Keratinocyte (primary cell): ENCODE data around the gene ATP6V0B. TPM values are rescaled to one million over a fixed set of nuclear protein-coding genes. Genes with fewer than 3 reads are reported as not detected.

ENCODE experiments used
- DNase-seq: peaks from one replicate; pipeline ENCODE4 v3.0.0-alpha.2; 2011; ENCODE audit warnings: low read depth, missing footprints, low spot score
- FAIRE-seq: peaks from 2 replicates; lab custom pipeline; 2011; peaks lifted over from hg19 to GRCh38; lab: Jason Lieb, UNC
- H2AFZ ChIP-seq: 2 replicates; pipeline ENCODE4 v1.6.0; 2012; ENCODE audit warnings: low read length, control low read depth, inconsistent platforms; ENCODE audit not compliant: control insufficient read depth
- H3K27ac ChIP-seq: 2 replicates; pipeline ENCODE4 v1.5.1; 2011; ENCODE audit warnings: low read length; ENCODE audit not compliant: control insufficient read depth, insufficient read depth
- H3K27me3 ChIP-seq: 3 replicates; pipeline ENCODE4 v1.6.0; 2011; ENCODE audit warnings: low read length; ENCODE audit not compliant: control insufficient read depth, insufficient read depth; ENCODE audit errors: extremely low read depth
- H3K36me3 ChIP-seq, 2 experiments: 2 replicates in 1 of 2; 3 replicates in 1 of 2; pipeline ENCODE4 v1.5.1; 2011; ENCODE audit warnings: low read length in 2 of 2, mild to moderate bottlenecking in 1 of 2; ENCODE audit not compliant: control insufficient read depth in 2 of 2, insufficient read depth in 2 of 2; ENCODE audit errors: extremely low read depth in 1 of 2
- H3K4me1 ChIP-seq: 3 replicates; pipeline ENCODE4 v1.5.1; 2011; ENCODE audit warnings: low read length; ENCODE audit not compliant: control insufficient read depth, insufficient read depth; ENCODE audit errors: extremely low read depth
- H3K4me2 ChIP-seq: 3 replicates; pipeline ENCODE4 v1.6.0; 2011; ENCODE audit warnings: low read depth, low read length; ENCODE audit not compliant: control insufficient read depth, insufficient read depth; ENCODE audit errors: extremely low read depth
- H3K4me3 ChIP-seq, 3 experiments: fragments of 200-600 bp in 1 of 3; sonication (generic) in 1 of 3; 2 replicates in 2 of 3; 3 replicates in 1 of 3; pipeline ENCODE4 v1.5.1; 2011 to 2016; ENCODE audit warnings: low read length in 3 of 3, mild to moderate bottlenecking in 3 of 3, control low read depth in 2 of 3, inconsistent platforms in 1 of 3, low read depth in 1 of 3, mixed read lengths in 1 of 3, mixed run types in 1 of 3, moderate library complexity in 1 of 3; ENCODE audit not compliant: control insufficient read depth in 2 of 3, insufficient read depth in 2 of 3; ENCODE audit errors: extremely low read depth in 1 of 3
- H3K79me2 ChIP-seq: 2 replicates; pipeline ENCODE4 v1.6.0; 2012; ENCODE audit warnings: low read length; ENCODE audit not compliant: control insufficient read depth, insufficient read depth
- H3K9ac ChIP-seq: 3 replicates; pipeline ENCODE4 v1.6.0; 2011; ENCODE audit warnings: low read length; ENCODE audit not compliant: control insufficient read depth, insufficient read depth; ENCODE audit errors: extremely low read depth
- H3K9me1 ChIP-seq: 3 replicates; pipeline ENCODE4 v1.6.0; 2011; ENCODE audit warnings: low read length; ENCODE audit not compliant: control insufficient read depth, insufficient read depth; ENCODE audit errors: extremely low read depth
- H3K9me3 ChIP-seq: 2 replicates; pipeline ENCODE4 v1.5.1; 2012; ENCODE audit warnings: low read depth, low read length; ENCODE audit not compliant: control insufficient read depth
- H4K20me1 ChIP-seq: 3 replicates; pipeline ENCODE4 v1.6.0; 2011; ENCODE audit warnings: low read length; ENCODE audit not compliant: control insufficient read depth, insufficient read depth; ENCODE audit errors: extremely low read depth
- CTCF ChIP-seq, 3 experiments: IDR thresholded peaks in 1 of 3; conservative IDR thresholded peaks in 1 of 3; optimal IDR thresholded peaks in 1 of 3; 2 replicates in 2 of 3; 3 replicates in 1 of 3; pipeline versions ENCODE3 to v1.5.1; 2011; ENCODE audit warnings: low read length in 3 of 3, mild to moderate bottlenecking in 3 of 3, moderate library complexity in 2 of 3, control low read depth in 1 of 3, inconsistent platforms in 1 of 3; ENCODE audit not compliant: insufficient read depth in 2 of 3; ENCODE audit errors: extremely low read depth in 1 of 3
- EZH2 ChIP-seq: IDR thresholded peaks from one replicate; pipeline ENCODE4 v1.6.1; 2012; ENCODE audit warnings: inconsistent platforms, mild to moderate bottlenecking, low read length, moderate library complexity
- dilution Hi-C: fragments of 300-500 bp; cut with MboI; formaldehyde crosslinking; loops from one replicate; pipeline ENCODE4 v1.7.0; 2020; ENCODE audit warnings: low sequenced_read_pairs; ENCODE audit not compliant: extremely low pct_ligation_motif_present
- polyA plus RNA-seq, 5 experiments: library from polyadenylated mRNA; depleted of rRNA in 3 of 5; stranded (reverse) in 3 of 5; stranded (forward) in 1 of 5; unstranded in 1 of 5; fragments of >200 nt; gene quantifications; 1 replicate in 1 of 5; 2 replicates in 3 of 5; 3 replicates in 1 of 5; pipeline versions ENCODE4 v1.2.1 to v1.2.3, GENCODE V29; 2011 to 2012; ENCODE audit warnings: missing spikeins in 2 of 5, low read depth in 1 of 5, low replicate concordance in 1 of 5

The ATP6V0B gene
- polyA plus RNA-seq, 1 donor (not counting 4 experiments of a cell fraction or from before 2014, with no cell fraction given): 195 TPM

GRCh38 chr1:43936431-43937151 lies 38.2 kb upstream of the ATP6V0B start:
- peak overlapping the region; percentile 97 for H3K4me2 ChIP-seq
- peak overlapping the region; percentile 89 for H3K9ac ChIP-seq
- H3K27me3 ChIP-seq: no peaks in the 10 kb centered on the region
- FAIRE-seq (no peak), DNase-seq (no peak)
- H3K9me3 ChIP-seq: no peaks in the 10 kb centered on the region
- H3K4me3 ChIP-seq: peak overlapping the region; percentile 55 to 80 (median 70)
- H3K9me1 ChIP-seq: no peaks in the 10 kb centered on the region
- peaks cover 7 to 20% of the 10 kb centered on the region in 2 experiments for H3K36me3 ChIP-seq
- H3K79me2 ChIP-seq: peaks cover 39% of the 10 kb centered on the region
- dilution Hi-C loops: loop anchor here (25.0 kb wide), 2 partner anchors 99 to 224 kb away; partner anchors contain the start of gene ST3GAL3
- TF ChIP-seq EZH2: no peak
- no peak for TF ChIP-seq CTCF (optimal IDR thresholded peaks at IDR 0.05 in 1 of 3, IDR thresholded peaks at IDR 0.05 in 1 of 3, conservative IDR thresholded peaks at IDR 0.05 in 1 of 3; ENCODE audit: extremely low read depth in 1 of 3, insufficient read depth in 2 of 3, low read length in 3 of 3)
- peak overlapping the region; percentile 81 for H3K27ac ChIP-seq
- peaks cover 2% of the 10 kb centered on the region for H4K20me1 ChIP-seq
- H3K4me1 ChIP-seq: peaks cover 48% of the 10 kb centered on the region
- H2AFZ ChIP-seq: no peak overlapping the region

GRCh38 chr1:43937179-43937865 lies 37.4 kb upstream of the ATP6V0B start:
- Histone ChIP-seq H3K4me2 (peak overlapping the region; percentile 97), H2AFZ (no peak overlapping the region), H3K4me1 (peaks cover 40% of the 10 kb centered on the region), H3K4me3 (peak overlapping the region; percentile 55 to 80 (median 70)), H4K20me1 (peaks cover 2% of the 10 kb centered on the region), H3K27ac (peak overlapping the region; percentile 58), H3K9me1 (no peaks in the 10 kb centered on the region), H3K27me3 (no peaks in the 10 kb centered on the region), H3K9ac (peak overlapping the region; percentile 89), H3K79me2 (peaks cover 37% of the 10 kb centered on the region), H3K9me3 (no peaks in the 10 kb centered on the region), H3K36me3 (peaks cover 7 to 20% of the 10 kb centered on the region in 2 experiments)
- DNase-seq (no peak), FAIRE-seq (peak; percentile 92)
- TF ChIP-seq EZH2 (no peak), CTCF (optimal IDR thresholded peaks at IDR 0.05 in 1 of 3, IDR thresholded peaks at IDR 0.05 in 1 of 3, conservative IDR thresholded peaks at IDR 0.05 in 1 of 3; ENCODE audit: extremely low read depth in 1 of 3, insufficient read depth in 2 of 3, low read length in 3 of 3) (no peak)
- dilution Hi-C loops: loop anchor here (25.0 kb wide), 2 partner anchors 100 to 225 kb away; partner anchors contain the start of gene ST3GAL3
